Testis (tissue), 3 donors: ENCODE results near the gene VIT. TPM values are rescaled to one million over a fixed set of nuclear protein-coding genes. Genes with fewer than 3 reads are reported as not detected.

Experiments used
- DNase-seq: peaks from one replicate; pipeline ENCODE4 v3.0.0-alpha.2; 2019
- H3K27ac ChIP-seq, 2 donors: fragments of 200-600 bp; sonication (generic); one replicate each; pipeline ENCODE4 v1.5.1; 2019
- H3K27me3 ChIP-seq: fragments of 200-600 bp; sonication (generic); one replicate; pipeline ENCODE4 v1.5.1; 2019
- H3K36me3 ChIP-seq: fragments of 200-600 bp; sonication (generic); one replicate; pipeline ENCODE4 v1.5.1; 2017; ENCODE audit warnings: low read depth; ENCODE audit errors: missing control alignments
- H3K4me1 ChIP-seq: fragments of 200-600 bp; sonication (generic); one replicate; pipeline ENCODE4 v1.5.1; 2019
- H3K4me3 ChIP-seq, 2 donors: fragments of 200-600 bp; sonication (generic); one replicate each; pipeline ENCODE4 v1.5.1; 2017 to 2019
- H3K9me3 ChIP-seq: fragments of 200-600 bp; sonication (generic); one replicate; pipeline ENCODE4 v1.5.1; 2017
- CTCF ChIP-seq, 3 experiments: fragments of 450-650 bp in 2 of 3; fragments of 200-600 bp in 1 of 3; sonication (generic) in 1 of 3; IDR thresholded peaks; one replicate each; pipeline ENCODE4 v1.5.1; 2016 to 2019; ENCODE audit warnings: antibody characterized with exemption in 3 of 3, mild to moderate bottlenecking in 2 of 3, moderate library complexity in 1 of 3
- POLR2A ChIP-seq: fragments of 450-650 bp; IDR thresholded peaks from one replicate; pipeline ENCODE4 v1.6.1; 2017; ENCODE audit warnings: antibody characterized with exemption, mild to moderate bottlenecking, moderate library complexity
- WGBS, 2 donors: methylation state at CpG; one replicate each; pipeline ENCODE4 v1.1.5; 2018; 5-methylcytosine and 5-hydroxymethylcytosine counted together
- intact Hi-C: fragments of 100-400 bp; cut with DNase I; formaldehyde crosslinking; loops from one replicate; pipeline ENCODE4 v1.15.1; 2023; ENCODE audit warnings: low total_unique reads
- polyA plus RNA-seq: library from polyadenylated mRNA; stranded (reverse); fragments of 350-450 nt; fragmentation: Illumina TruSeq; extraction: RNeasy Lipid Tissue Mini Kit (QIAGEN cat#74804); gene quantifications from one replicate; pipeline ENCODE4 v1.2.3, GENCODE V29; 2014; ENCODE audit warnings: low read depth, low replicate concordance; ENCODE audit not compliant: insufficient read depth
- total RNA-seq, 2 donors: library from RNA; depleted of rRNA; stranded (reverse); fragments of >200 nt; gene quantifications; one replicate each; pipeline ENCODE4 v1.2.3, GENCODE V29; 2016

VIT gene
- total and polyA plus RNA-seq, 3 donors from 2014 or later = 5.6 to 9.4 (median 7.2) TPM

- no peaks in the 10 kb centered on the region for H3K9me3 ChIP-seq
- TF ChIP-seq POLR2A = no peak
- TF ChIP-seq CTCF (IDR thresholded peaks at IDR 0.05) = no peak
- no peak overlapping the region for H3K4me3 ChIP-seq
- no peak for DNase-seq
- no peaks in the 10 kb centered on the region for H3K36me3 ChIP-seq
- WGBS, 2 donors = 82 to 85% methylated on average over 2 to 4 of the region's 4 CpGs
- no peak overlapping the region for H3K27ac ChIP-seq
- H3K4me1 ChIP-seq = no peaks in the 10 kb centered on the region
- intact Hi-C loops = no loop called here
- no peaks in the 10 kb centered on the region for H3K27me3 ChIP-seq
Measured at GRCh38 chr2:36839976-36840617, 143.6 kb downstream of the VIT start.

GRCh38 chr2:36843838-36844237 is 147.3 kb downstream of the VIT start:
- H3K36me3 ChIP-seq = no peaks in the 10 kb centered on the region
- no peaks in the 10 kb centered on the region for H3K27me3 ChIP-seq
- intact Hi-C loops = no loop called here
- TF ChIP-seq POLR2A = no peak
- TF ChIP-seq CTCF (IDR thresholded peaks at IDR 0.05) = no peak
- H3K9me3 ChIP-seq = no peaks in the 10 kb centered on the region
- no peak for DNase-seq
- no peaks in the 10 kb centered on the region for H3K4me1 ChIP-seq
- H3K4me3 ChIP-seq = no peak overlapping the region
- H3K27ac ChIP-seq = no peak overlapping the region

GRCh38 chr2:36849265-36849664 is 152.8 kb downstream of the VIT start:
- Histone ChIP-seq H3K27ac (no peak overlapping the region), H3K9me3 (no peaks in the 10 kb centered on the region), H3K27me3 (no peaks in the 10 kb centered on the region), H3K4me1 (no peaks in the 10 kb centered on the region), H3K4me3 (no peak overlapping the region), H3K36me3 (no peaks in the 10 kb centered on the region)
- no peak for TF ChIP-seq CTCF (IDR thresholded peaks at IDR 0.05)
- no peak for TF ChIP-seq POLR2A
- no peak for DNase-seq
- intact Hi-C loops = no loop called here
- WGBS, 2 donors = 91 to 94% methylated on average over 8 of the region's 8 CpGs

- intact Hi-C loops = no loop called here
- 83 to 86% methylated on average over 2 of the region's 2 CpGs for WGBS, 2 donors
- no peaks in the 10 kb centered on the region for H3K36me3 ChIP-seq
Measured at GRCh38 chr2:36854241-36854640, 157.7 kb downstream of the VIT start.

More at GRCh38 chr2:36854241-36854640, 157.7 kb downstream of the VIT start:
- no peak for TF ChIP-seq POLR2A
- no peak for TF ChIP-seq CTCF (IDR thresholded peaks at IDR 0.05)
- Histone ChIP-seq H3K9me3 (no peaks in the 10 kb centered on the region), H3K4me1 (no peaks in the 10 kb centered on the region), H3K27ac (no peak overlapping the region), H3K27me3 (no peaks in the 10 kb centered on the region), H3K4me3 (no peak overlapping the region)
- DNase-seq = no peak
